Upper lobe of right lung (tissue), 1 donor: Measurements from ENCODE around the gene ANKRD6. TPM values are rescaled to one million over a fixed set of nuclear protein-coding genes. Genes with fewer than 3 reads are reported as not detected.

Experiments
- ATAC-seq: fragments of 200-7000 bp; cut with Tn5 transposase; one replicate; pipeline ENCODE4 v1.9.1; 2020; ENCODE audit warnings: mild to moderate bottlenecking, moderate library complexity
- DNase-seq: peaks from one replicate; pipeline ENCODE4 v3.0.0-alpha.2; 2020
- H3K27ac ChIP-seq: fragments of 200-600 bp; one replicate; pipeline ENCODE4 v1.8.0; 2022
- H3K27me3 ChIP-seq: fragments of 200-600 bp; one replicate; pipeline ENCODE4 v1.8.0; 2022; ENCODE audit warnings: mild to moderate bottlenecking
- H3K36me3 ChIP-seq: fragments of 200-600 bp; one replicate; pipeline ENCODE4 v1.8.0; 2022
- H3K4me1 ChIP-seq: fragments of 200-600 bp; one replicate; pipeline ENCODE4 v1.8.0; 2022
- H3K4me3 ChIP-seq: fragments of 200-600 bp; one replicate; pipeline ENCODE4 v1.8.0; 2022; ENCODE audit warnings: mild to moderate bottlenecking
- H3K9me3 ChIP-seq: fragments of 200-600 bp; one replicate; pipeline ENCODE4 v1.8.0; 2022
- intact Hi-C: fragments of 100-400 bp; cut with DNase I; formaldehyde crosslinking; loops from one replicate; pipeline ENCODE4 v1.11.0; 2022
- total RNA-seq: library from RNA; stranded (reverse); fragmentation: NEBNext Ultra II Directional; extraction: Animal tissue kit (Norgen Biotek cat#: 25700); gene quantifications from one replicate; pipeline ENCODE4 v1.2.1, GENCODE V29; 2021
- TF ChIP-seq, protein P1 (sequence below): fragments of 200-600 bp; IDR thresholded peaks from one replicate; pipeline ENCODE4 v1.8.0; 2022; ENCODE audit warnings: antibody characterized with exemption
- donor health status: DM: no; HTN: yes; CAD: no; lungs with severe emphysema.

ANKRD6 gene
- total RNA-seq, 1 donor from 2014 or later, result 20.2 TPM

DNA sequence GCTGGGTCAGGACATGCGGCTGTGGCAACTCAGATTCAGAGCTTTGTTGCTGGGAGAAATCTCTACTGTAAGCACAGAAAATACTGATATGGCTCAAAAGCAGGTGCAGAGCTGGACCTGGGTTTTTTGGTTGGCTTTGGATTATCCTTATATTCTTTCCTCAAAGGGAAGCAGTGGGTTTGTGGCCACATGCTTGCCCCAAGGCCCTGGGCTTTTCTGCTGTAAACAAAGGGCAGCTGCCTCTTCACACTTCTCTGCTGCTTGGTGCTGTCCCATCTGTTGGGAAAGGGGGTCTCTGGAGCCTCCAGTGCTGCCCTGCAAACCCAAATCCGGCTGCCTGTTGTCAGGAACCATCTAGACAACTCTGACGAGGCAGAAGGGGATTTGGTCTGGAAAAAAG lies 52.4 kb downstream of the ANKRD6 start:
- Histone ChIP-seq H3K9me3 (no peaks in the 10 kb centered on the region), H3K36me3 (no peaks in the 10 kb centered on the region), H3K27ac (no peak overlapping the region), H3K4me3 (no peak overlapping the region), H3K4me1 (peaks cover 13% of the 10 kb centered on the region), H3K27me3 (no peaks in the 10 kb centered on the region)
- TF ChIP-seq, protein P1, sequence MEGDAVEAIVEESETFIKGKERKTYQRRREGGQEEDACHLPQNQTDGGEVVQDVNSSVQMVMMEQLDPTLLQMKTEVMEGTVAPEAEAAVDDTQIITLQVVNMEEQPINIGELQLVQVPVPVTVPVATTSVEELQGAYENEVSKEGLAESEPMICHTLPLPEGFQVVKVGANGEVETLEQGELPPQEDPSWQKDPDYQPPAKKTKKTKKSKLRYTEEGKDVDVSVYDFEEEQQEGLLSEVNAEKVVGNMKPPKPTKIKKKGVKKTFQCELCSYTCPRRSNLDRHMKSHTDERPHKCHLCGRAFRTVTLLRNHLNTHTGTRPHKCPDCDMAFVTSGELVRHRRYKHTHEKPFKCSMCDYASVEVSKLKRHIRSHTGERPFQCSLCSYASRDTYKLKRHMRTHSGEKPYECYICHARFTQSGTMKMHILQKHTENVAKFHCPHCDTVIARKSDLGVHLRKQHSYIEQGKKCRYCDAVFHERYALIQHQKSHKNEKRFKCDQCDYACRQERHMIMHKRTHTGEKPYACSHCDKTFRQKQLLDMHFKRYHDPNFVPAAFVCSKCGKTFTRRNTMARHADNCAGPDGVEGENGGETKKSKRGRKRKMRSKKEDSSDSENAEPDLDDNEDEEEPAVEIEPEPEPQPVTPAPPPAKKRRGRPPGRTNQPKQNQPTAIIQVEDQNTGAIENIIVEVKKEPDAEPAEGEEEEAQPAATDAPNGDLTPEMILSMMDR, result no peak
- ATAC-seq, result no peak
- no peak for DNase-seq
- intact Hi-C loops, result no loop called here

DNA sequence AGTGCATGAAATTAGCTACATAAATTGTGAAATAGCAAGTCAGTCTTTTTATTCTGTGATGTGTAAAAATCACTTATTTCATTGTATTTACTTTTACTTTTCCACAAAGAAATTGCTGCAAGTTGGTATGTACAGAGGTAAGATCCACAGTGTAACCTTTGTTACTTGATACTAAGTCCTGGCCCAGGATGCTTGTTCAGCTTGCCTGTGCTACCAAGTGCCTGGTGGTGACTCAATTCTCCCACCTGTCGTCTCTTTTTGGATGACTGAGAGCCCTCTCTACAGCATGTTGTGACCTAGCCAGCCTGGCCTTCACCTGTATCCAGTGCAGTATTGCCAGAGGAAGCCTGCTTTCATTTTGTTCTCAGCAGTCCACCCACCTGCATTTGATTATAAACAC lies 54.9 kb downstream of the ANKRD6 start:
- no peaks in the 10 kb centered on the region for H3K27me3 ChIP-seq
- no peak overlapping the region for H3K27ac ChIP-seq
- intact Hi-C loops, result no loop called here
- H3K4me3 ChIP-seq, result no peak overlapping the region
- no peaks in the 10 kb centered on the region for H3K9me3 ChIP-seq
- ATAC-seq (no peak), DNase-seq (no peak)
- no peaks in the 10 kb centered on the region for H3K36me3 ChIP-seq
- H3K4me1 ChIP-seq, result peaks cover 12% of the 10 kb centered on the region
- TF ChIP-seq, protein P1, result no peak

DNA sequence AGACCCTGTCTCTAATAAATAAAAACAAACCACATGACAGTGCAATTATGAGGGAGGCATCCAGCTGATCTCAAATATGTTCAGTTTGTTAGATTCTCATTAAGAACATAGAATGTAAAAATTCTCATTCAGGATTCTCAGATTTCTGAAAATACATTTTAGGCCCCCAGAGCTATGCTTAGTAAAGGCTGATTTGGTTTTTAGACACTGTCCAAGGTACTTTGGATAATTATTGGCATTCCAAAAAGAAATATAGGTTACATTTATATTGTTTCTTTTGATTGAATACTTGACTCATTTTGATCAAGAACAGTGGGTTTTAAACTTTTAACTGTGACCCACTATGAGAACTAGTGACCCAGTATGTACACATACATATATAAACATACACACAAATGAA lies 55.5 kb downstream of the ANKRD6 start:
- ATAC-seq (no peak), DNase-seq (no peak)
- Histone ChIP-seq H3K4me3 (no peak overlapping the region), H3K27me3 (no peaks in the 10 kb centered on the region), H3K9me3 (no peaks in the 10 kb centered on the region), H3K4me1 (peaks cover 6% of the 10 kb centered on the region), H3K27ac (no peak overlapping the region), H3K36me3 (no peaks in the 10 kb centered on the region)
- intact Hi-C loops, result no loop called here
- TF ChIP-seq, protein P1, result no peak

DNA sequence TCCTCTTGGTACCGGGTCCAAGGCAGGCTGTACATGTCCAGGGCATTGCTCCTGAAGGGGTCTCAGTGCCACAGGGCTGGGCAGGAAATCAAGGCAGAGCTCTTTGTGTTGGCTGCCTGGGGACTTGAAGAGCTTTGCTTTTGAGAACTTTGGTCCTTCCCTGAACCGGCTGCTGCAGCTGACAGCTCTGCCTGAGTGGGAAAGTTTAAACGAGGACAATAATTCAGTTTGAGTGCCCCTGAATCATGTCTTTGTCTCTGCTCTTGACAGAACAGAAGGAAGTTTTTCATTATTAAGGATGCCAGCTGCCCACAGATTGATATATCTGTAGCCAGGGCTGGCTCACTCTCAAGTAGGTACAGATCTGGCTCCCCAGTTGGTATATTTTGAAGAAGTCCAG lies 56.1 kb downstream of the ANKRD6 start:
- Histone ChIP-seq H3K36me3 (no peaks in the 10 kb centered on the region), H3K27ac (no peak overlapping the region), H3K4me3 (no peak overlapping the region), H3K4me1 (no peaks in the 10 kb centered on the region), H3K9me3 (no peaks in the 10 kb centered on the region), H3K27me3 (no peaks in the 10 kb centered on the region)
- DNase-seq, result no peak
- intact Hi-C loops, result no loop called here
- ATAC-seq, result no peak
- TF ChIP-seq, protein P1, result no peak

DNA sequence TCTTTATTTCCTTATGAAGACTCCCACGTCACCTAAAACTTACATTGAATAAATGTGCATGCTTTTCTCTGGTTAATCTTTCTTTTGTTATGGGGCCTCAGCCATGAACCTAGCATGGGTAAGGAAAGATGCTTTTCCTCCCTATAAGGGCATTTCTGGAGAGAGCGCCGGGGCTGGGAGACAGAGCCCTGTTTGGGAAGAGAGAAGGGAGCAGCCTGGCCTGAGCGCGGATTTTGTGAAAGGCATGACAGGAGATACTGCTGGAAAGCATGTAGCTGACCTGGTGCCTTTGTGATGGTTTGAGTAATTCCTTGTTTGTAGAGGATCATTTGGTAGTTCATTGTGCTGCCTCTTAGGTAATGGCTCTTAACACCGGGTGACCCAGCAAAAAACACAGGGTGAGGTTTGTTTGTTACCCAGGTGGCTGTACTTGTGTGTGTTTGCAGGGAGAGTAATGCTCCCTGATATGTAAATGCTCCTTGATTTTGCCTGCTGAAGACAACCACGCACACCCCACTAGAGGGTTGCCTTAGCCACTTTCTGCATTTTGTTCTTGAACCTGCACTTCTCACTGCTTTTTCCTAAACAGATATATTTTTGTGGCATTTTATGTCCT lies 59.2 kb downstream of the ANKRD6 start:
- no peaks in the 10 kb centered on the region for H3K4me1 ChIP-seq
- no peaks in the 10 kb centered on the region for H3K9me3 ChIP-seq
- TF ChIP-seq, protein P1, result no peak
- H3K36me3 ChIP-seq, result no peaks in the 10 kb centered on the region
- DNase-seq, result no peak
- intact Hi-C loops, result no loop called here
- H3K27me3 ChIP-seq, result no peaks in the 10 kb centered on the region
- H3K27ac ChIP-seq, result no peak overlapping the region
- peak; percentile 45 for ATAC-seq
- no peak overlapping the region for H3K4me3 ChIP-seq
